ENCODE measurements around the gene PRKN.
"Not testable (repeated sequence)": the region's sequence is repeated elsewhere in the genome, so short reads cannot be mapped to it uniquely, and the experiment has no call there.

PRKN gene

GRCh38 chr6:162416307-162416706 is 311.3 kb downstream of the PRKN start:
- no peak overlapping the region for H3K4me3 ChIP-seq (ENCODE audit: low read length)
- TF ChIP-seq ZNF274 (IDR thresholded peaks at IDR 0.05; ENCODE audit: low read depth, low read length) = no peak

DNA sequence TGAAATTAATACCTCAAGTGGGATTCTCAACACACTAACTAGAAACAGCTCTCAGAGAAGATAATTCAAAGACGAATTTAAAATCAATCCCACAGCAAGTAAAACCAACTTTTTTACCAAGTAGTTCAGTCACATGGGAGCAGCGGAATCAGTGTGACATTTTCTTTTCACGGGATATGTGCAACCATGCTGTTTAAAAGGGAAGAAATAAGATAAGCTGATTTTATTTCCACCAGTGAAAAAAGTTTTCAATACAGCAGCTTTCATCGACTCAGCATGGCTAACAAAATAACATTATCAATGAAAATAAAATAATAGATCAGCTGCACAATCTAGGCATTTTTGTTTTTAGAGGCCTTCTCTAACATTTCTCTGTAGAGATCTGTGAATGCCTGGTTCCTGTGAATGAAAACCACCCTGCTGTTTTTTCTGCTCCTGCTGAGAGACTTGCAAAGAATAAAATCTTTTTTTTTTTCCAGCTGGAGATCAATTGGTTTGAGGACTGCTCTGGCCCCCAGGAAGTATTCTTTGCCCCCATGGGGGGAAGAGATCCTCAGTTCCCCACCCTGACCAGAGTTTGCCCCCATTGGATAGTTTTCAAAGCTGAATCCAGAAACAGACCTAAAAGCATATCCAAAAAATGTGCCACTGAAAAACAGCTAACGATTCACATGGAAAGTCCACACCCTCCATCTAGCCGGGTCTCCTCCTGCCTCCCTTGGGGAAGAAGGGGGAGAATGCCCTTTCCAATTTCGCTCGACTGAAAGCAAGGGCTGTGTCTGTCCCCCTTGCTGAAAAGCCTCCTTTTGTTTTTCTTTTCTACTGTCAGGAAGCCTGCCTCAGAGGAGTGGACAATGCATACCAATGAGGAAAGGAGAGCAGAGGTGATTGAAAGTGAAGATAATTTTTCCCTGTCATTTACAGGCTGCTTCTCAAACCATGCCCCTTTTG is 317.6 kb downstream of the PRKN start:
- no peak overlapping the region for H3K4me3 ChIP-seq (ENCODE audit: low read length)
- TF ChIP-seq ZNF274 (IDR thresholded peaks at IDR 0.05; ENCODE audit: low read depth, low read length) = no peak

GRCh38 chr6:162408826-162409535 is 318.6 kb downstream of the PRKN start:
- no peak overlapping the region for H3K4me3 ChIP-seq (ENCODE audit: low read length)

GRCh38 chr6:162404951-162405350 is 322.6 kb downstream of the PRKN start:
- no peak overlapping the region for H3K4me3 ChIP-seq (ENCODE audit: low read length)
- no peak for TF ChIP-seq ZNF274 (IDR thresholded peaks at IDR 0.05; ENCODE audit: low read depth, low read length)

More at GRCh38 chr6:162408826-162409535, 318.6 kb downstream of the PRKN start:
- no peak for TF ChIP-seq ZNF274 (IDR thresholded peaks at IDR 0.05; ENCODE audit: low read depth, low read length)

DNA sequence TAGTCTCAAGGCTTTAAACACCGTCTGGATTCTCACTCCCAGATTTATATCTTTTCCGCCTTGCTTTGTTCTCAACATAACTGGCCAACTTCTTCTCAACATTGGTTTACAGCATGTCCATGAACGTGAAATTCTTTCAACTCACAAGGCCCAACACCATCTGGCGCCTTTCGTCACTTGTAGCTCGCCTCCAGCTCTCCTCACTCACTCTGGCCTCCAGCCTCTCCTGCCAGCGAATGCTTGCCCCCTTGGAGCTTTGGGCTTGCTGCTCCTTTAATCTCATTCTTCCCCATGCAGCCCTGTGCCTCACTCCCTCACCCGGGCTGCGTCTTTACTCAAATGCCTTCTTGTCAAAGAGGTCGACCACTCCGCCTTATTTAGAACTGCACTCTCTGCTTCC is 324.5 kb downstream of the PRKN start:
- no peak overlapping the region for H3K4me3 ChIP-seq (ENCODE audit: low read length)
- TF ChIP-seq ZNF274 (IDR thresholded peaks at IDR 0.05; ENCODE audit: low read depth, low read length) = no peak

DNA sequence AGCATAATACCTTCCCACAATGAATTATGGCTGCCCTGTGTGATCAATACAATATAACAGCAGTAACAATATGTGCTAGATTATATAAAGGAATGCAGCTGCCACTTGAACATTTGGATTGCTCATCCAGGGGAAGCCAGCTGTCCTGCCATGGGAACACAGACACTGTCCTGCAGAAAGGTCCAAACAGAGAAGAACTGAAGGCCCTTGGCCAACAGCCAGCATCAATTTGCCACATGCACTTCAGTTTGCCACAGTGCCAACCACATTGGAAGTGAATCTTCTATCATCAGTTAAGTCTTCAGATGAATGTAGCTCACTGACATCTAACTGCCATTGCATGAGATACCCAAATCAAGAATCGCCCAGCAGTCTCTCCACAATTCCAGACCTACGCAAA is 332.4 kb downstream of the PRKN start:
- no peak for TF ChIP-seq ZNF274 (IDR thresholded peaks at IDR 0.05; ENCODE audit: low read depth, low read length)

GRCh38 chr6:162390961-162391811 is 336.4 kb downstream of the PRKN start:
- H3K4me3 ChIP-seq (ENCODE audit: low read length) = not testable (repeated sequence)

More for the DNA sequence above, 332.4 kb downstream of the PRKN start:
- no peak overlapping the region for H3K4me3 ChIP-seq (ENCODE audit: low read length)

DNA sequence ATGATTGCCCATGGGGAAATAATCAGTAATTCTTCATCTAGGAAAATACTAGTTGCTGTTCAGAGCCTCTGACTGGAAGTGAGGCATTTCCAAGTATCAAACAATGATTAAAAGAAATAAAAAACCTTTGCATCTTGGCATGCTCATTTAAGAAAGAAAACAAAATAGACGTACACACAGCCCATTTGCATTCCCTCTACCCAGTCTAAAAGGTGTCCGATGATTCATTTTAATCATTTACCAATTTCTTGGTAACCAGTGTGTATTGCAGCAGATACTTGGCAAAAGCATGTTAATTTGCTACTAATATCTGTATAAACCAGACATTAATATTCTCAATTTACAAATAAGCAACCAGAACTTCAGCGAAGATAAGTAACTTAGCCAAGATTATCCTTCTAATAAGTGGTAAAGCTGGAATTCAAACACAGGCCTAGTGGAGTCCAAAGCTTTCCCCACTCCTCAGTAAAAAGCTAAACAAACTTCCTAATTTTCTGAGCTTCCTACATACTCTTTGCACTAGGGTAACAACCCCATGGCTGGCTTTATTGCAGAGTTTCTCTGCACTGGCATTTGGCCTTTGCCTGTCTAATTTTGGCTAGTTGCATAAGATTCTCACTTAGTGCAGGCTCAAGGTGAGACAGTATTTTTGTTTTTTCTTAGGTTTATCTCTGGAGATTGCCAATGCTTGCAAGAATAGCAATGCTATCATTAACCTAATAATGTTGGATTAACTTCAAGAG is 338.1 kb downstream of the PRKN start:
- H3K4me3 ChIP-seq (ENCODE audit: low read length) = no peak overlapping the region
- no peak for TF ChIP-seq ZNF274 (IDR thresholded peaks at IDR 0.05; ENCODE audit: low read depth, low read length)

GRCh38 chr6:162388383-162388777 is 339.2 kb downstream of the PRKN start:
- TF ChIP-seq ZNF274 (IDR thresholded peaks at IDR 0.05; ENCODE audit: low read depth, low read length) = no peak
- H3K4me3 ChIP-seq (ENCODE audit: low read length) = no peak overlapping the region

DNA sequence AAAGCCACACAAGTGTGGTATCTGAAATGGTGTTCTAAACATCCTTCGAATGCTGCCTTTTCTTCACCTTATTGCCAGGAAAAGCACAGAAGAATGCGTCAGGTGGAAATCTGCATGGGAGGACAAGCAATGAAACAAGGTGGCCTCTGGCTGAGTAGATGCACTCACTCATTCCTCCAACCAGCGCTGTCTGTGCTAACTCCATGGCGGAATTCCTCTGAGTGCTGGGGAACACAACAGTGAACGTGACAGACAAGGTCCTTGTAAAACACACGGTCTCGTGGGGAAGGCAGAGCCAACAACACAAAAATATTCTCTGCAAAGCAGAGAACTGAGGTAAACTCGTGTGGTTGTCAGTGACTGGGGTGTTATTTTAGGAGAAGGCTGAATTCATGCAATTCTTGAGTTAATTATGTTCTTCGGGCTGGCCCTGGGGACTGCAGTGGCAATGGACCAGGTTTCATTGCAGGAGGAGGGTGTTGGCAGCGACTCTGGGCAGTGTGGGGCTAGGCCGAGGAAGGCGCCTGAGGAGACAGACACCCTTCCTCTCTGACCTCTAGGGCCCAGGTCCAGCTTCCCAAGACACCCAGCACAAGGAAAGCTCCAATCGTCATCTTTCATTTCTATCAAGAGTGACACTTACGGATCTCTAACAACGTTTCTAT is 339.7 kb downstream of the PRKN start:
- no peak for TF ChIP-seq ZNF274 (IDR thresholded peaks at IDR 0.05; ENCODE audit: low read depth, low read length)
- no peak overlapping the region for H3K4me3 ChIP-seq (ENCODE audit: low read length)

DNA sequence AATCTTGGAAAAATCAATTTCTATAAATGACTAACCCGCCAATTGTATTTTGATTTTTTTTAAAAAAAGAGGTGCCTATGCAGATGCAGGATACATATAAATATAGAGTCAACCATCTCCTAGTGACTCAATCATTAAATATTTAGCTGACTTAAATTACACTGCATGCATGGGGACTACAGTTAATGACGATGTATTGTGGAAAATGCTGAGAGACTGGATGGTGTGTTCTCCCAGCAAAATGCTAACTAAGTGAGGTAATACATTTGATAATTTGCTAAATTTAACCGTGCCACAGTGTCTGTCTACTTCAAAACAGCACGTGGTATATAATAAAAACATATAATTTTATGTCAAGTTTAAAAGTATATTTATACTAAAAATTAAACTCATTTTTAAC is 341.6 kb downstream of the PRKN start:
- no peak for TF ChIP-seq ZNF274 (IDR thresholded peaks at IDR 0.05; ENCODE audit: low read depth, low read length)
- no peak overlapping the region for H3K4me3 ChIP-seq (ENCODE audit: low read length)

GRCh38 chr6:162379757-162380409 is 347.7 kb downstream of the PRKN start:
- no peak for TF ChIP-seq ZNF274 (IDR thresholded peaks at IDR 0.05; ENCODE audit: low read depth, low read length)
- no peak overlapping the region for H3K4me3 ChIP-seq (ENCODE audit: low read length)

DNA sequence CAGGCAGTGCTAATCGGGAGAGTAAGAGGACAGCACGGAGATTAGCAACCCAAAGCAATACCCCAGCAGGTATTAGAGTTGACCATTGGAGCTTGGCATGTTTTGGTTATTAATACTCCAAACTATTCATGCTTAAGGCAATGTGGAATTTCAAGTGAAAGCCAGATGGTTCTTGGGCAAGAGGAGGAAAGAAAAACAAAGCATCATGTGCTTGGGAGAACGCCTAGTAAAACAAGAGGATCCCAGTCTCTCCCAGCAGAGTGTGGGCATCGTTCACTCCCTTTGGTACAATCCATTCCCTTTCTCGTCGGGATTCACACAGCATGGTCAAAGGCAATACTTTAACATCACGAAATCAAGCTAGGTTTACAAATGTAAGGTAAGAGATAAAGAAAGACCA is 349.8 kb downstream of the PRKN start:
- no peak overlapping the region for H3K4me3 ChIP-seq (ENCODE audit: low read length)
- TF ChIP-seq ZNF274 (IDR thresholded peaks at IDR 0.05; ENCODE audit: low read depth, low read length) = no peak

Measured in GM08714 (cell line).